Measurements from ENCODE around the gene ZNHIT2.
A peak's percentile ranks its signal among the peaks of the same experiment; 100 is the strongest.
"Not testable (repeated sequence)": the region's sequence is repeated elsewhere in the genome, so short reads cannot be mapped to it uniquely, and the experiment has no call there.

Gene ZNHIT2

DNA sequence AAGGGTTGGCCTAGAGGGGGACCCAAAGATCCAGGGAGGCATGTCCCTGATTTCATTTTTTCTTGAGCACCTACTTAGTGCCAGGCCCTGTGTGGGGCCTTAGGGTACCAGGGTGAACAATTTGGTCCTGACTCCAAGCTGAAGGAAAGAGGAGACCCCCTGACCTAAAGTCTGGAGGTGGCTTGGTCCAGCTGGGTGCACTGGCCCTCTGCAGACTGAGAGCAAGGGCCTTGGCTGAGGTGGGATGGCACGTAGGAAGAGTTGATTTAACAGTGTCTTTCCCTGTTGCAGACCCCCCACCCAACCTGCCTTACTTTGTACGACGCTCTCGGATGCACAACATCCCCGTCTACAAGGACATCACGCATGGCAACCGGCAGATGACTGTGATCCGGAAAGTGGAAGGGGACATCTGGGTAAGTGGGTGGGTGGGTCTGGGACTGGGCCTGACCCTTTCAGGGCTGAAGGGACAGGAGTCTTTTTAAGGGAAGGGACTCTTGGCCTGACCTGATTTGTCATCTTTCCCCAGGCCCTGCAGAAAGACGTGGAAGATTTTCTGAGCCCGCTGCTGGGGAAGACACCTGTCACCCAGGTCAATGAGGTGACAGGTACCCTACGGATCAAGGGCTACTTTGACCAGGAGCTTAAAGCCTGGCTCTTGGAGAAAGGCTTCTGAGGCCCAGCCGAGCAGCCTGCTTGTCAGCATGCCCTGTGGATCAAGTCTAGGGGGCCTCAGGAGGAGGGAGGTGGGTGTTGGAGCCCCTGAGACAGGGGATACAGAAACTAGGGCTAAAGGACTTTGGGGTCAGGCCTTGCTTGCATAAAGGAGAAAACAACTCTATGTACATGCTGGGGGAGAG, 7.9 kb upstream of the ZNHIT2 start:
- no peak overlapping the region for H3K4me3 ChIP-seq (replicated peaks; ENCODE audit: low read depth, low read length)
- no peak for DNase-seq (ENCODE audit: low read depth)
- TF ChIP-seq, protein P1, sequence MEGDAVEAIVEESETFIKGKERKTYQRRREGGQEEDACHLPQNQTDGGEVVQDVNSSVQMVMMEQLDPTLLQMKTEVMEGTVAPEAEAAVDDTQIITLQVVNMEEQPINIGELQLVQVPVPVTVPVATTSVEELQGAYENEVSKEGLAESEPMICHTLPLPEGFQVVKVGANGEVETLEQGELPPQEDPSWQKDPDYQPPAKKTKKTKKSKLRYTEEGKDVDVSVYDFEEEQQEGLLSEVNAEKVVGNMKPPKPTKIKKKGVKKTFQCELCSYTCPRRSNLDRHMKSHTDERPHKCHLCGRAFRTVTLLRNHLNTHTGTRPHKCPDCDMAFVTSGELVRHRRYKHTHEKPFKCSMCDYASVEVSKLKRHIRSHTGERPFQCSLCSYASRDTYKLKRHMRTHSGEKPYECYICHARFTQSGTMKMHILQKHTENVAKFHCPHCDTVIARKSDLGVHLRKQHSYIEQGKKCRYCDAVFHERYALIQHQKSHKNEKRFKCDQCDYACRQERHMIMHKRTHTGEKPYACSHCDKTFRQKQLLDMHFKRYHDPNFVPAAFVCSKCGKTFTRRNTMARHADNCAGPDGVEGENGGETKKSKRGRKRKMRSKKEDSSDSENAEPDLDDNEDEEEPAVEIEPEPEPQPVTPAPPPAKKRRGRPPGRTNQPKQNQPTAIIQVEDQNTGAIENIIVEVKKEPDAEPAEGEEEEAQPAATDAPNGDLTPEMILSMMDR (IDR thresholded peaks at IDR 0.05; ENCODE audit: low read length, missing control alignments), result no peak

- TF ChIP-seq, protein P1 (IDR thresholded peaks at IDR 0.05; ENCODE audit: low read length, missing control alignments), result no peak
- H3K4me3 ChIP-seq (replicated peaks; ENCODE audit: low read depth, low read length), result no peak overlapping the region
- DNase-seq (ENCODE audit: low read depth), result no peak
Observed at GRCh38 chr11:65124480-65125196, 7.1 kb upstream of the ZNHIT2 start.

- DNase-seq (ENCODE audit: low read depth), result peak; percentile 98
- TF ChIP-seq, protein P1 (IDR thresholded peaks at IDR 0.05; ENCODE audit: low read length, missing control alignments), result no peak
- peak within 1 kb of the TSS; percentile 84 for H3K4me3 ChIP-seq (replicated peaks; ENCODE audit: low read depth, low read length)
Observed at GRCh38 chr11:65121865-65122696, 4.6 kb upstream of the ZNHIT2 start, which contains the start of the genes FAU and MRPL49. Gene FAU (minus strand): TSS chr11:65122134. CDS start chr11:65121813, 321 bp downstream. Gene MRPL49 (plus strand): TSS chr11:65122321. CDS start chr11:65122347, 26 bp downstream.

DNA sequence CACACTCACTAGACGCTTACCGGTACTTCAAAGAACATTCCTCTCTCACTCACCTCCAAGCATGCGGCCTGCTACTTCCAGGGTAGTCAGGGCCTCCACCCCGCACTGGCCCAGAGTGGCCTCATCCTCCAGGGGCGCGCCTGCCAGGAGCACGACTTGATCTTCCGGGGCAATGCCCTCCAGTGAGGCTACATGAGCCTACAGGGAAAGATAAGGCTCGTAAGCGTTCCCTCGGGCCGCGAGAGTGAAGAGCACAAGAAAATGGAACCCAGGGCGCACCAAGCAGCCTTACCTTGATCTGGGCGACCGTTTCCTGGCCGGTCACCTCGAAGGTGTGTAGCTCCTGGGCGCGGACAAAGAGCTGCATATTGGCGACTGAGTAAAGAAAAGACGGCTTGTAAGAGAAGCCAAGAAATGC, 4.0 kb upstream of the ZNHIT2 start:
- TF ChIP-seq, protein P1 (IDR thresholded peaks at IDR 0.05; ENCODE audit: low read length, missing control alignments), result no peak
- H3K4me3 ChIP-seq (replicated peaks; ENCODE audit: low read depth, low read length), result peak overlapping the region; percentile 84
- no peak for DNase-seq (ENCODE audit: low read depth)

GRCh38 chr11:65120831-65121230, 3.3 kb upstream of the ZNHIT2 start:
- peak overlapping the region; percentile 84 for H3K4me3 ChIP-seq (replicated peaks; ENCODE audit: low read depth, low read length)
- no peak for DNase-seq (ENCODE audit: low read depth)
- TF ChIP-seq, protein P1 (IDR thresholded peaks at IDR 0.05; ENCODE audit: low read length, missing control alignments), result no peak

GRCh38 chr11:65119670-65119995, 2.1 kb upstream of the ZNHIT2 start:
- no peak overlapping the region for H3K4me3 ChIP-seq (replicated peaks; ENCODE audit: low read depth, low read length)
- no peak for DNase-seq (ENCODE audit: low read depth)
- TF ChIP-seq, protein P1 (IDR thresholded peaks at IDR 0.05; ENCODE audit: low read length, missing control alignments), result no peak

DNA sequence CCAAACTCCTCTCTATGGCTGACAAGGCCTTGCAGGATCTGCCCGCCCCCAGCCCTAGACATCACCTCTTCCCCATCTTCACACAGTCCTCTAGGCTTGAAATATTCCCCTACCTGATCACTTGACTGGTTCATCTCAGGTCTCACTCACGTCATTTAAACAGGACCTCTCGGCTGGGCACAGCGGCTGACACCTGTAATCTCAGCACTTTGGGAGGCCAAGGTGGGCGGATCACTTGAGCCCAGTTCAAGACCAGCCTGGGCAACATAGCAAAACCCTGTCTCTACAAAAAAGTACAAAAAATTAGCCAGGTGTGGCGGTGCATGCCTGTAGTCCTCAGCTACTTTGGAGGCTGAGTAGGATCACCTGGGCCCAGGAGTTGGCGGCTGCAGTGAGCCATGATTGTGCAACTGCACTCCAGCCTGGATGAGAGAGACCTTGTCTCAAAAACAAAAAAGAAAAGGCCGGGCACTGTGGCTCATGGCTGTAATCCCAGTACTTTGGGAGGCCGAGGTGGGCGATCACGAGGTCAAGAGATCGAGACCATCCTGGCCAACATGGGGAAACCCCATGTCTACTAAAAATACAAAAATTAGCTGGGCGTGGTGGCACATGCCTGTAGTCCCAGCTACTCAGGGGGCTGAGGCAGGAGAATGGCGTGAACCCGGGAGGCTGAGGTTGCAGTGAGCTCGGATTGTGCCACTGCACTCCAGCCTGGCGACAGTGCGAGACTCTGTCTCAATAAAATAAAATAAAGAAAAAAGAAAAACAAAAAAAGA, 1.6 kb upstream of the ZNHIT2 start:
- H3K4me3 ChIP-seq (replicated peaks; ENCODE audit: low read depth, low read length), result not testable (repeated sequence)

More for the DNA sequence above, 1.6 kb upstream of the ZNHIT2 start:
- DNase-seq (ENCODE audit: low read depth), result not testable (repeated sequence)
